Activated CD4-positive, alpha-beta T cell treated with anti-CD3 and anti-CD28 coated beads for 36 hours (primary cell): Measurements from ENCODE around the gene LMO7. TPM values are rescaled to one million over a fixed set of nuclear protein-coding genes. Genes with fewer than 3 reads are reported as not detected.

ENCODE experiments used
- ATAC-seq: fragments of 200-7000 bp; cut with Tn5 transposase; one replicate; pipeline ENCODE4 v1.10.0; 2021; ENCODE audit warnings: mild to moderate bottlenecking, moderate library complexity
- CTCF ChIA-PET: fragments of 350-600 bp; sonication (Branson Sonifier 250); formaldehyde crosslinking; loops from one replicate; lab custom pipeline; 2021; ENCODE audit warnings: antibody characterized with exemption; lab: Charles Lee
- POLR2A ChIA-PET: fragments of 350-600 bp; sonication (Branson Sonifier 250); formaldehyde crosslinking; loops from one replicate; lab custom pipeline; 2021; ENCODE audit warnings: antibody characterized with exemption, inconsistent platforms; lab: Charles Lee
- DNase-seq: peaks from one replicate; pipeline ENCODE4 v3.0.0-alpha.2; 2020
- H3K27ac Mint-ChIP-seq: one replicate; pipeline ENCODE4 v1.8.0; 2021; ENCODE audit warnings: mixed read lengths
- H3K27me3 Mint-ChIP-seq: one replicate; pipeline ENCODE4 v1.8.0; 2021; ENCODE audit warnings: mixed read lengths
- H3K36me3 Mint-ChIP-seq: one replicate; pipeline ENCODE4 v1.8.0; 2021; ENCODE audit warnings: low read depth, mixed read lengths
- H3K4me1 Mint-ChIP-seq: one replicate; pipeline ENCODE4 v1.8.0; 2021; ENCODE audit warnings: mixed read lengths
- H3K4me3 Mint-ChIP-seq: one replicate; pipeline ENCODE4 v1.8.0; 2021; ENCODE audit warnings: mild to moderate bottlenecking, moderate library complexity, mixed read lengths
- H3K9me3 Mint-ChIP-seq: one replicate; pipeline ENCODE4 v1.8.0; 2021; ENCODE audit warnings: low read depth, mixed read lengths
- intact Hi-C, 2 experiments: fragments of 100-400 bp; cut with DNase I in 1 of 2; cut with micrococcal nuclease in 1 of 2; formaldehyde crosslinking; loops; one replicate each; pipeline versions ENCODE4 v1.14.2 to v1.15.1; 2022 to 2024; cut with DNase I, micrococcal nuclease
- total RNA-seq, 2 experiments: library from RNA; stranded (reverse); gene quantifications; one replicate each; pipeline ENCODE4 v1.2.3, GENCODE V29; 2021

LMO7 gene
- total RNA-seq, 2 experiments from 2014 or later, result 11.7 to 15.5 TPM

DNA sequence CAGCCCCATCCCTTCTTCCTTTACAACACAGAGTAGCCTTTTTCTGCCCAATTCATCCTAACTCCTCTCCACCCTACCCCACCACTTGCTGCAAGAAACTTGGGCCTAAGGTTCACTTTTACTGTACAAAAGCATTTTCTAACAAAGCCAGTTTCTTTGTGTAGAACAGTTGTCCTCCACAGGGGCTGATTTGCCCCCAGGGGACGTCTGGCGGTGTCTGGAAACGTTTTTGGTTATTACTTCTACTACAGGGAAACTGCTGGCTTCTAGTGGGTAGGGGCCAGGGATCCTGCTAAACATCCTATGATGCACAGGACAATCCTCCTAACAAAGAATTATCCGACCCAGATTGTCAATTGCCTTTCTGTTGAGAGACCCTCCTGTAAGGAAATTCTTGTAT, 7.3 kb upstream of the LMO7 start:
- ATAC-seq (no peak), DNase-seq (no peak)
- Mint-ChIP-seq H3K27ac (no peak overlapping the region), H3K9me3 (no peaks in the 10 kb centered on the region), H3K4me1 (peaks cover 4% of the 10 kb centered on the region), H3K36me3 (peaks cover 14% of the 10 kb centered on the region), H3K27me3 (no peaks in the 10 kb centered on the region), H3K4me3 (no peak overlapping the region)
- CTCF ChIA-PET, result no interaction called here
- intact Hi-C loops, result no loop called here
- POLR2A ChIA-PET, result no interaction called here

DNA sequence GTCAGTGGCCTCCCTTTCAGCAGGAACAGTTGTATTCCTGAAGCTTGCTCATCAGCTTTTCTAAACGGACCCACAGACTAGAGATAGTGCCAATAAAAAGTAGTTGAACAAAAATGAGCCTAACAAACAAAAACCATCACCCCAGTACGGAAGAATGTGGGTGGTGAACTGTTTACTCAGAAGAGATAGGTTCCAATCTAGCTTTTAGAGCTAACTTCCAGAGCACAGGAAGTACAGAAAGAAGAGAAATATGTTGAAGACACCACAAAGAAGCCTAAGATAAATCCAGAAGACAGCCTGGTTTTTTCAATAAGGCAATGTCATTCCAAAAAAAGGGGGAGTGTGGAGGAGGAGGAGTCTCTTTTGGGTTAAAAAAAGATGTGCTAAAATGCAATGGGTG, 2.8 kb upstream of the LMO7 start:
- intact Hi-C loops, result no loop called here
- DNase-seq (no peak), ATAC-seq (no peak)
- no peaks in the 10 kb centered on the region for H3K36me3 Mint-ChIP-seq
- ChIA-PET CTCF (interaction anchor here (0.6 to 1.4 kb wide), 3 partner anchors 12 to 62 kb away, joined by 3 to 4 read pairs (median 3); no protein-coding TSS in a partner anchor), POLR2A (no interaction called here)
- H3K4me1 Mint-ChIP-seq, result peaks cover 13% of the 10 kb centered on the region
- H3K27ac Mint-ChIP-seq, result peak overlapping the region; percentile 16
- peaks cover 12% of the 10 kb centered on the region for H3K27me3 Mint-ChIP-seq
- H3K4me3 Mint-ChIP-seq, result no peak overlapping the region
- H3K9me3 Mint-ChIP-seq, result no peaks in the 10 kb centered on the region

GRCh38 chr13:75635101-75635827, 866 bp upstream of the LMO7 start:
- H3K27me3 Mint-ChIP-seq, result peaks cover 18% of the 10 kb centered on the region
- DNase-seq, result peak; percentile 13
- no peak overlapping the region for H3K27ac Mint-ChIP-seq
- ATAC-seq, result no peak
- H3K4me1 Mint-ChIP-seq, result peaks cover 13% of the 10 kb centered on the region
- H3K4me3 Mint-ChIP-seq, result peak overlapping the region; percentile 36
- H3K36me3 Mint-ChIP-seq, result no peaks in the 10 kb centered on the region
- ChIA-PET POLR2A (interaction anchor here (0.6 kb wide), 1 partner anchor 44 kb away, joined by 3 read pairs; no protein-coding TSS in a partner anchor), CTCF (interaction anchor here (0.5 to 1.1 kb wide), 2 partner anchors 14 to 1106 kb away, joined by 3 to 4 read pairs; no protein-coding TSS in a partner anchor)
- H3K9me3 Mint-ChIP-seq, result no peaks in the 10 kb centered on the region
- intact Hi-C loops, result loop anchor here in 1 of 2 experiments (5.0 kb wide), 3 partner anchors 127 to 308 kb away; no protein-coding TSS in a partner anchor

- Mint-ChIP-seq H3K4me1 (peaks cover 13% of the 10 kb centered on the region), H3K27me3 (peaks cover 18% of the 10 kb centered on the region), H3K27ac (no peak overlapping the region), H3K36me3 (no peaks in the 10 kb centered on the region), H3K4me3 (peak overlapping the region; percentile 69), H3K9me3 (no peaks in the 10 kb centered on the region)
- CTCF ChIA-PET, result interaction anchor here (0.6 kb wide), 1 partner anchor 79 kb away, joined by 4 read pairs; no protein-coding TSS in a partner anchor
- POLR2A ChIA-PET, result no interaction called here
- intact Hi-C loops, result loop anchor here in 1 of 2 experiments (1.0 to 5.0 kb wide), 5 partner anchors 87 to 309 kb away; partner anchors contain the start of gene UCHL3
- DNase-seq (peak; percentile 59), ATAC-seq (peak; percentile 68)
These were observed 478 bp downstream of the LMO7 start for GRCh38 chr13:75636436-75637180.

DNA sequence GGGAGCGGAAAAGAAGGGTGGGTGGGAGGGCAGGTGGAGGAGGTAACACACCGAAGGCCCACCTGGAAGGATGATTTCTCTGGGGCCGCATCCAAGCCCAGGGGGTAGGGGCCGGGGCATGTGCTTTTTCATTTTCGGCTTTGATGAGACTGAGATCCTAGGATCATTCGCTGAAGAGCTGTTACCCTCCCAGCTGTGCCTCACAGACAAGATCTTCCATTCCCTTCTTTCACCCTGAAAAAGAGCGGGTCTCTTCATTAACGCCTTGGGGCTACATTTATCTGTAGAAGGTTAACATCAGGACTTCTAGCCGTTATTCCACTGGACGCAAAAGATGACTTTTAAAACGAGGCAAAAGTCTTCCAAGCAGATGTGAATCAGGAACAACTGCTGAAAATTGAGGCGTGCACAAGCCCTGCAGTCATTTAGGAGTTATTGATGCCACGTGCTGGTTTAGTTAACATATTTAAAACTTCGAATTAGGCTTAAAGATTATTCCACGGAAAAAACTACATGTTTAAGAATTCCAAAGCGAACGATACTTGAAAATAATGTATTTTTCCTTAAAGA, 1.1 kb downstream of the LMO7 start:
- POLR2A ChIA-PET, result no interaction called here
- intact Hi-C loops, result loop anchor here in 1 of 2 experiments (2.0 to 5.0 kb wide), 4 partner anchors 125 to 310 kb away; no protein-coding TSS in a partner anchor
- ATAC-seq (no peak), DNase-seq (no peak)
- Mint-ChIP-seq H3K9me3 (no peaks in the 10 kb centered on the region), H3K36me3 (no peaks in the 10 kb centered on the region), H3K4me3 (peak overlapping the region; percentile 69), H3K4me1 (peaks cover 13% of the 10 kb centered on the region), H3K27ac (no peak overlapping the region), H3K27me3 (peaks cover 18% of the 10 kb centered on the region)
- CTCF ChIA-PET, result interaction anchor here (0.6 kb wide), 1 partner anchor 80 kb away, joined by 4 read pairs; no protein-coding TSS in a partner anchor

DNA sequence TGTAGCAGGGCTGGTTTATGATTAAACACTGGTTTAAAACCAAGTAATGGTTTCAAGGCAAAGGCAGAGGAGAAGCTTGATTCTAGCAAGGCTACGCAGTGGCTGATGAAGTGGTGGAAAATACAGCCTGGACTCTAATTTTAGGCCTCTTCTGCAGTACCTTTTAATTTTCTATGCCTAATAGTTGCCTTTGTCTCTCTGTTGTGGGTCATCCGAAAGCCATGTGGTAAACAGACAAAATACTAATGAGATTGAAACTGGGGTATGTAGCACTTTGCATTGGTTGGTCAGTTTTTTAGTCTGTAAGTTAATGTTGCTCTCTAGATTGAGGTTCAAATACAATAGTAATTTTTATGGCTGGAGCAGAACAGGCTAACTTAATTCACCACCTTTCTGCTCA, 3.3 kb downstream of the LMO7 start:
- Mint-ChIP-seq H3K36me3 (no peaks in the 10 kb centered on the region), H3K4me3 (no peak overlapping the region), H3K4me1 (peaks cover 9% of the 10 kb centered on the region), H3K27ac (no peak overlapping the region), H3K9me3 (no peaks in the 10 kb centered on the region), H3K27me3 (peaks cover 18% of the 10 kb centered on the region)
- CTCF ChIA-PET, result interaction anchor here (0.7 to 1.2 kb wide), 3 partner anchors 13 to 57 kb away, joined by 3 to 4 read pairs (median 4); no protein-coding TSS in a partner anchor
- POLR2A ChIA-PET, result no interaction called here
- no peak for DNase-seq
- intact Hi-C loops, result loop anchor here in 1 of 2 experiments (5.0 kb wide), 3 partner anchors 123 to 312 kb away; no protein-coding TSS in a partner anchor
- no peak for ATAC-seq

- Mint-ChIP-seq H3K4me3 (no peak overlapping the region), H3K9me3 (no peaks in the 10 kb centered on the region), H3K4me1 (peaks cover 7% of the 10 kb centered on the region), H3K36me3 (no peaks in the 10 kb centered on the region), H3K27ac (no peak overlapping the region), H3K27me3 (peaks cover 18% of the 10 kb centered on the region)
- ATAC-seq, result no peak
- POLR2A ChIA-PET, result no interaction called here
- CTCF ChIA-PET, result interaction anchor here (0.6 kb wide), 1 partner anchor 902 kb away, joined by 3 read pairs; no protein-coding TSS in a partner anchor
- DNase-seq, result no peak
- intact Hi-C loops, result no loop called here
These were observed 4.9 kb downstream of the LMO7 start for GRCh38 chr13:75641026-75641425.

- no peak for ATAC-seq
- Mint-ChIP-seq H3K27me3 (peaks cover 6% of the 10 kb centered on the region), H3K27ac (no peak overlapping the region), H3K4me1 (peaks cover 7% of the 10 kb centered on the region), H3K4me3 (no peak overlapping the region), H3K36me3 (no peaks in the 10 kb centered on the region), H3K9me3 (no peaks in the 10 kb centered on the region)
- DNase-seq, result no peak
- POLR2A ChIA-PET, result no interaction called here
- CTCF ChIA-PET, result no interaction called here
- intact Hi-C loops, result no loop called here
These were observed 7.1 kb downstream of the LMO7 start for GRCh38 chr13:75643182-75643581.

GRCh38 chr13:75643693-75644092, 7.6 kb downstream of the LMO7 start:
- CTCF ChIA-PET, result interaction anchor here (0.9 kb wide), 1 partner anchor 106 kb away, joined by 3 read pairs; the partner anchor contains the start of gene COMMD6
- Mint-ChIP-seq H3K9me3 (no peaks in the 10 kb centered on the region), H3K4me1 (peaks cover 7% of the 10 kb centered on the region), H3K27me3 (peaks cover 5% of the 10 kb centered on the region), H3K4me3 (no peak overlapping the region), H3K27ac (no peak overlapping the region), H3K36me3 (peaks cover 2% of the 10 kb centered on the region)
- POLR2A ChIA-PET, result no interaction called here
- intact Hi-C loops, result no loop called here
- no peak for ATAC-seq
- DNase-seq, result no peak

DNA sequence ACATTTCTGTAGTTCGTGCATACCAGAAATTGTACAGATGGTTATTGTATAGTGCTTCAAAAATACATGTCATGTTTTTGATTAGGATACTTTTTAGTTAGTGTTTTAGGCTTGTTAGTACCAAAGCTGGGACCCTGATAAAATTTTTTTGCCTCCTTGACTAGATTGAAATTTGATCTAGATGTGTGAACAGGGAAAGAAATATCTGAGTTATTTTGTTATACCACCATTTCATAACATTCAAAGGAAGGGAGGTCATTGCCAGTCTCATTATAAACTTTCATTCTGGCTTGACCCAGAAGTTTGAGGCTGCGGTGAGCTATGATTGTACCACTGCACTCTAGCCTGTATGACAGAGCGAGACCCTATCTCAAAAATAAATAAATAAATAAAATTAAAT, 9.0 kb downstream of the LMO7 start:
- no peak overlapping the region for H3K4me3 Mint-ChIP-seq
- ATAC-seq (no peak), DNase-seq (no peak)
- POLR2A ChIA-PET, result no interaction called here
- H3K27me3 Mint-ChIP-seq, result no peaks in the 10 kb centered on the region
- CTCF ChIA-PET, result interaction anchor here (1.1 kb wide), 1 partner anchor 12 kb away, joined by 3 read pairs; no protein-coding TSS in a partner anchor
- no peak overlapping the region for H3K27ac Mint-ChIP-seq
- intact Hi-C loops, result no loop called here
- H3K36me3 Mint-ChIP-seq, result peaks cover 2% of the 10 kb centered on the region
- H3K9me3 Mint-ChIP-seq, result no peaks in the 10 kb centered on the region
- H3K4me1 Mint-ChIP-seq, result peaks cover 7% of the 10 kb centered on the region
